OCI-LY7 (cell line): Measurements from ENCODE around the gene DMAC2. TPM values are rescaled to one million over a fixed set of nuclear protein-coding genes. Genes with fewer than 3 reads are reported as not detected.

Source experiments
- BruUV-seq: library from RNA; stranded (reverse); fragments of 400-500 nt; replicated peaks from 2 replicates; lab custom pipeline; 2021; lab: Mats Ljungman, UMichigan
- CTCF ChIA-PET: fragments of 300-600 bp; sonication (Branson Sonifier 250); formaldehyde crosslinking; loops from one replicate; lab custom pipeline; 2022; ENCODE audit warnings: antibody characterized with exemption; ENCODE audit not compliant: unreplicated experiment; lab: Charles Lee
- POLR2A ChIA-PET: fragments of 300-600 bp; sonication (Branson Sonifier 250); formaldehyde crosslinking; loops from one replicate; lab custom pipeline; 2022; ENCODE audit warnings: antibody characterized with exemption; lab: Charles Lee
- DNase-seq: peaks from one replicate; pipeline ENCODE4 v3.0.0-alpha.2; 2015; ENCODE audit warnings: low spot score
- H2AFZ ChIP-seq: fragments of 200-600 bp; sonication (generic), shearing (Covaris generic); 2 replicates; pipeline ENCODE4 v1.6.1; 2014; ENCODE audit warnings: mild to moderate bottlenecking, antibody characterized with exemption, low read length, moderate library complexity
- H3K27ac ChIP-seq: fragments of 200-600 bp; sonication (generic); 2 replicates; pipeline ENCODE4 v1.5.1; 2014; ENCODE audit warnings: mixed run types, low read depth, mild to moderate bottlenecking, moderate library complexity, low read length, inconsistent platforms; ENCODE audit not compliant: poor library complexity, severe bottlenecking
- H3K36me3 ChIP-seq: fragments of 200-600 bp; sonication (generic); 2 replicates; pipeline ENCODE4 v1.6.1; 2014; ENCODE audit warnings: mild to moderate bottlenecking, antibody characterized with exemption, low read length, moderate library complexity, mixed read lengths; ENCODE audit not compliant: insufficient read depth
- H3K4me1 ChIP-seq: fragments of 200-600 bp; sonication (generic); 2 replicates; pipeline ENCODE4 v1.5.1; 2014; ENCODE audit warnings: mild to moderate bottlenecking, low read length; ENCODE audit not compliant: insufficient read depth, poor library complexity, severe bottlenecking
- H3K4me2 ChIP-seq: fragments of 200-600 bp; sonication (generic); 2 replicates; pipeline ENCODE4 v1.6.1; 2014; ENCODE audit warnings: mild to moderate bottlenecking, low read length
- H3K4me3 ChIP-seq: fragments of 200-600 bp; sonication (generic); 2 replicates; pipeline ENCODE4 v1.5.1; 2014; ENCODE audit warnings: mild to moderate bottlenecking, low read depth, low read length; ENCODE audit not compliant: poor library complexity, severe bottlenecking
- H3K79me2 ChIP-seq: fragments of 200-600 bp; sonication (generic); 2 replicates; pipeline ENCODE4 v1.6.1; 2016; ENCODE audit warnings: low read depth, mild to moderate bottlenecking, low read length, moderate library complexity, mixed read lengths; ENCODE audit not compliant: insufficient read depth
- H3K9me2 ChIP-seq: fragments of 200-600 bp; sonication (generic); 2 replicates; pipeline ENCODE4 v1.6.1; 2016; ENCODE audit warnings: mild to moderate bottlenecking, low read length, mixed read lengths; ENCODE audit not compliant: insufficient read depth
- H3K9me3 ChIP-seq: fragments of 200-600 bp; sonication (generic); 2 replicates; pipeline ENCODE4 v1.6.1; 2014; ENCODE audit warnings: mild to moderate bottlenecking, mixed run types, low read length, mixed read lengths
- H4K20me1 ChIP-seq: fragments of 200-600 bp; sonication (generic); 2 replicates; pipeline ENCODE4 v1.6.1; 2014; ENCODE audit warnings: mild to moderate bottlenecking, antibody characterized with exemption, low read length, moderate library complexity, mixed read lengths; ENCODE audit not compliant: insufficient read depth
- EZH2phosphoT487 ChIP-seq: fragments of 200-600 bp; sonication (generic); IDR thresholded peaks from 2 replicates; pipeline ENCODE4 v1.6.1; 2018; ENCODE audit warnings: low read depth, borderline replicate concordance, mild to moderate bottlenecking, mixed run types, antibody characterized with exemption, low read length, moderate library complexity, mixed read lengths
- intact Hi-C: fragments of 100-400 bp; cut with micrococcal nuclease; formaldehyde crosslinking; loops from one replicate; pipeline ENCODE4 v1.10.0; 2022; ENCODE audit not compliant: unreplicated experiment
- total RNA-seq, 2 experiments: library from RNA; depleted of rRNA in 1 of 2; stranded (reverse); fragments of >200 nt in 1 of 2; shearing (Covaris generic) in 1 of 2; gene quantifications; 2 replicates each; pipeline ENCODE4 v1.2.3, GENCODE V29; 2014 to 2022
- TF ChIP-seq, protein P1 (sequence below): fragments of 200-600 bp; sonication (generic); conservative IDR thresholded peaks from 2 replicates; pipeline ENCODE4 v1.5.1; 2014; ENCODE audit warnings: mild to moderate bottlenecking, antibody characterized with exemption, low read length, moderate library complexity, mixed read lengths

The DMAC2 gene
- total RNA-seq, 2 experiments from 2014 or later: 30.6 to 41.6 TPM

DNA sequence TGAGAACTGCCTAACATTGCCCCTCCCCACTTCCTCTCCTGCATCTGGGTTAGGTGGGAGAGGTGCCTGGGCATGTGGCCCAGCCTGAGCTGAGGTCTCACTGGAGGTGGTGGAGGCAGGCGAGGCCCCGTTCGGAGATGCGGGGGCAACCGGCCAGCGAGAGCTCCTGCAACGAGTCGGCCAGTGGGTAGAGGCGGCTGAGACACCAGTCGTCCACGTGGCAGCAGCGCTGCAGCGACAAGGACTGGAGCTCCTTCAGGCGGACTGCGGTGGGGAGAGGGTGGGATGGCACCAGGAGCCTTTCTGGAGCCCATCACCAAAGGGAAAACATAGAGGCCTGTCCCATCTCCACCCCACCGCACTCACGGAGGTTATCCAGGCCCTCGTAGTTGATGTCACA, 6.5 kb downstream of the DMAC2 start:
- H3K9me2 ChIP-seq: no peaks in the 10 kb centered on the region
- no TSS peak for BruUV-seq
- H3K4me1 ChIP-seq: no peaks in the 10 kb centered on the region
- no peaks in the 10 kb centered on the region for H3K9me3 ChIP-seq
- no peak overlapping the region for H3K4me3 ChIP-seq
- ChIA-PET CTCF (interaction anchor here (0.5 to 0.6 kb wide), 2 partner anchors 174 to 410 kb away, joined by 3 read pairs; no protein-coding TSS in a partner anchor), POLR2A (no interaction called here)
- H4K20me1 ChIP-seq: no peaks in the 10 kb centered on the region
- DNase-seq: no peak
- peaks cover 5% of the 10 kb centered on the region; the same call in 1 of the 2 replicates for H3K79me2 ChIP-seq
- H3K36me3 ChIP-seq: peaks cover 49% of the 10 kb centered on the region
- H2AFZ ChIP-seq: no peak overlapping the region
- H3K27ac ChIP-seq: no peak overlapping the region
- TF ChIP-seq EZH2phosphoT487: no peak
- TF ChIP-seq, protein P1, sequence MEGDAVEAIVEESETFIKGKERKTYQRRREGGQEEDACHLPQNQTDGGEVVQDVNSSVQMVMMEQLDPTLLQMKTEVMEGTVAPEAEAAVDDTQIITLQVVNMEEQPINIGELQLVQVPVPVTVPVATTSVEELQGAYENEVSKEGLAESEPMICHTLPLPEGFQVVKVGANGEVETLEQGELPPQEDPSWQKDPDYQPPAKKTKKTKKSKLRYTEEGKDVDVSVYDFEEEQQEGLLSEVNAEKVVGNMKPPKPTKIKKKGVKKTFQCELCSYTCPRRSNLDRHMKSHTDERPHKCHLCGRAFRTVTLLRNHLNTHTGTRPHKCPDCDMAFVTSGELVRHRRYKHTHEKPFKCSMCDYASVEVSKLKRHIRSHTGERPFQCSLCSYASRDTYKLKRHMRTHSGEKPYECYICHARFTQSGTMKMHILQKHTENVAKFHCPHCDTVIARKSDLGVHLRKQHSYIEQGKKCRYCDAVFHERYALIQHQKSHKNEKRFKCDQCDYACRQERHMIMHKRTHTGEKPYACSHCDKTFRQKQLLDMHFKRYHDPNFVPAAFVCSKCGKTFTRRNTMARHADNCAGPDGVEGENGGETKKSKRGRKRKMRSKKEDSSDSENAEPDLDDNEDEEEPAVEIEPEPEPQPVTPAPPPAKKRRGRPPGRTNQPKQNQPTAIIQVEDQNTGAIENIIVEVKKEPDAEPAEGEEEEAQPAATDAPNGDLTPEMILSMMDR: no peak
- H3K4me2 ChIP-seq: no peak overlapping the region
- intact Hi-C loops: no loop called here

DNA sequence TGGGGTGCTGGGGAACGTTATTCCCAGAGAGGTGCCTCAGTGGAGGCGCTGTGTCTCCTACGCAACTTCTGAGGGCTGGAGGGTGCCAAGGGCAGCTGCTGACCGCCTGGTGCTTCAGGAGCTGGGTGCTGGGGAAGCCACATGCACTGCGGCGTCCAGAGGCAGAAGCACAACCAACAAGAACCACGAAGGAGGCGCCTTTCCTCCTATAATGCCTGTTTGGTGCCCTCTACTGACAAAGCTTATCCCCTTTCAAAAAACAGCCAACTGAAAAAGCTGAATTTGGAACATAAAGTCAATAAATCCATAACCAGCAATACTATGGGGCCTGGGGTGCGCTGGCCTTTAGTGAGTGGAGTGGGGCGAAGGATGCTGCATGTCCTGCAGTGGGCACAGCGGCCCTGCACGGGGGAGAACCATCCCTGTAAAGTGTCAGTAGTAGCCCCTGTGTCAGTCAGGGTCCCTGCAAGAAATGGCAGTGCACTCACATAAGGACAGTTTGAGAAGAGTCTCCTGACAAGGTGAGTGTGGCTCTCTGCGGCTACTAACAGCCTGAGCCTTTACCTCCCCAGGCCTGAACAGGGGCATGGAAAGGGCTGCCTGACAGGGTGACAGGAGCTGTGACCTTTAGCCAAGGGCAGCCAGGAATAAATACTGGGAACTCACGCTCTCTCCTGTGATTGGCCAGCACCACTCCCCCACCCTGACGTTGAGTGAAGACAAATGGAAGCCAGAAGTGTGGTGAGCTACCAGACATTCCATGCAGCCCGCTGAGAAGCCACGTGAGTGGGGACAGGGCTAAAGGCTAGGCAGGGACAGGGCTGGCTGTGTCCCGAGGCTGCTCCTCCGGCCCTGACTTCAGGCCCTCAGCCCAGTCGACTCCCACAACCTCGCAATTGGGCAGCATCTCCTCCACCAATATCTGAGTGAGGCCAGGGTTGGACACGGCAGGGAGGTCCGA, 8.0 kb downstream of the DMAC2 start:
- DNase-seq: no peak
- no peak overlapping the region for H3K27ac ChIP-seq
- no peaks in the 10 kb centered on the region for H3K4me1 ChIP-seq
- peaks cover 41% of the 10 kb centered on the region for H3K36me3 ChIP-seq
- no peaks in the 10 kb centered on the region for H3K79me2 ChIP-seq
- no peaks in the 10 kb centered on the region for H3K9me3 ChIP-seq
- H3K4me2 ChIP-seq: no peak overlapping the region
- ChIA-PET POLR2A (no interaction called here), CTCF (no interaction called here)
- TF ChIP-seq, protein P1: peak; percentile 60
- TF ChIP-seq EZH2phosphoT487: no peak
- H3K9me2 ChIP-seq: no peaks in the 10 kb centered on the region
- H4K20me1 ChIP-seq: no peaks in the 10 kb centered on the region
- intact Hi-C loops: no loop called here
- no peak overlapping the region for H2AFZ ChIP-seq
- BruUV-seq: TSS peak; percentile 61
- no peak overlapping the region for H3K4me3 ChIP-seq

DNA sequence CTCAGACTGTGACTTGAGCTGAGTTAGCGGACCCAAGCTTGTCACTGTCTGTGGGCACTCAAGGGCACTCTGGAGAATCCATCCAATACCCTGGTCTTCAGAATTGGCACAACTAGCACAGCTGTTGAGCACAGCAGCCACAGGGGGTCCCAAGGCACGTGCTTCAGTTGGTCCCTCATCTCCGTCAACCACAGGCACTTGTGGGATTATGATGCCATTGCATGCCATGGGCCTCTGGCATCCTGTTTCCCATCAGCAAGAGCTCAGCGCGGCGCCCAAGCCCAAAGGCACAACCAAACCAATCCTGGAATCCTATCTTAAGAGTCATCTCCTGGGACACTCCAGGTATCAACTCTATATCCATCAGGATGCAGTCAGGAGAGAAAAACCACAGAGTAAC, 8.8 kb downstream of the DMAC2 start:
- ChIA-PET POLR2A (no interaction called here), CTCF (no interaction called here)
- H3K4me2 ChIP-seq: no peak overlapping the region
- no peaks in the 10 kb centered on the region for H3K9me3 ChIP-seq
- H4K20me1 ChIP-seq: no peaks in the 10 kb centered on the region
- intact Hi-C loops: no loop called here
- no peak overlapping the region for H3K27ac ChIP-seq
- DNase-seq: no peak
- H3K79me2 ChIP-seq: no peaks in the 10 kb centered on the region
- H3K9me2 ChIP-seq: no peaks in the 10 kb centered on the region
- peaks cover 35% of the 10 kb centered on the region for H3K36me3 ChIP-seq
- H3K4me3 ChIP-seq: no peak overlapping the region
- H3K4me1 ChIP-seq: no peaks in the 10 kb centered on the region
- TF ChIP-seq, protein P1: no peak
- no peak overlapping the region for H2AFZ ChIP-seq
- no TSS peak for BruUV-seq
